ENCODE data around the gene ZSCAN20. TPM values are rescaled to one million over a fixed set of nuclear protein-coding genes. Genes with fewer than 3 reads are reported as not detected.
A peak's percentile ranks its signal among the peaks of the same experiment; 100 is the strongest.

ZSCAN20 gene
- total RNA-seq, 1 donor from 2014 or later, result 6.9 TPM

DNA sequence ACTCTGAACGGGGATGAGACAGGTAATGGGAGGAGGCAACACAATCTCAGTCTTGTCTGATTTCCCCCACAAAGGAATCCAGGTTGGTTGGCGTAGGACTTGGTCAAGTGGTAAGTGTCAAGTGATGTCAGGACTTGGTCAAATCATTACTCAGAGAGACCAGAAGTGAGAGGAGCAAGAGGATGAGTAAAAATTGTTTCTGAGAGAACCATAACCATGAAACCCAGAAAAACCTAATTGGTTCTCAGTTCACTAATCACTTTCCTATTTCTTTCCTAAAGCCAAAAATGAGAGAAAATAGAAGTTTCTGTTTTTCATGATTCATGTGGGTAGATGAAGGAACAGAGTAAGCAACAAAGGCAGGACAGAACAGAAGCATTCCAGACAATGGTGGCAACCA is 46.5 kb upstream of the ZSCAN20 start:
- H3K27ac ChIP-seq (ENCODE audit: low read depth, low read length), result no peak overlapping the region
- H3K4me1 ChIP-seq (ENCODE audit: insufficient read depth, low read length), result peaks cover 37% of the 10 kb centered on the region
- no peaks in the 10 kb centered on the region for H3K27me3 Mint-ChIP-seq (ENCODE audit: low read depth, unreplicated experiment)
- H3K9ac ChIP-seq (ENCODE audit: low read length), result no peak overlapping the region
- no peaks in the 10 kb centered on the region for H3K9me3 ChIP-seq (ENCODE audit: insufficient read depth, low read depth, low read length)
- H3K4me3 ChIP-seq (ENCODE audit: insufficient read depth, low read depth, low read length), result no peak overlapping the region
- peaks cover 18% of the 10 kb centered on the region for H3K4me1 Mint-ChIP-seq (ENCODE audit: low read depth, unreplicated experiment)
- FAIRE-seq, result no peak
- peaks cover 9% of the 10 kb centered on the region for H4K20me1 ChIP-seq (ENCODE audit: insufficient read depth, low read length)
- no peak for DNase-seq (ENCODE audit: low read depth)
- no peak overlapping the region for H2AFZ ChIP-seq (ENCODE audit: low read depth, low read length)
- TF ChIP-seq CTCF (IDR thresholded peaks at IDR 0.05; ENCODE audit: insufficient read depth, low read depth, low read length) (no peak), EZH2 (IDR thresholded peaks at IDR 0.05; ENCODE audit: insufficient read depth, low read length) (no peak)
- no peaks in the 10 kb centered on the region for H3K27me3 ChIP-seq (ENCODE audit: insufficient read depth, low read length)
- no peaks in the 10 kb centered on the region for H3K36me3 ChIP-seq (ENCODE audit: insufficient read depth, low read length)
- H3K4me3 Mint-ChIP-seq (ENCODE audit: unreplicated experiment), result no peak overlapping the region
- H3K9me3 Mint-ChIP-seq (ENCODE audit: unreplicated experiment), result no peaks in the 10 kb centered on the region
- peaks cover 71% of the 10 kb centered on the region for H3K79me2 ChIP-seq (ENCODE audit: insufficient read depth, low read length)
- peaks cover 5% of the 10 kb centered on the region for H3K36me3 Mint-ChIP-seq (ENCODE audit: low read depth, unreplicated experiment)
- H3K4me2 ChIP-seq (ENCODE audit: low read length), result no peak overlapping the region
- H3K27ac Mint-ChIP-seq (ENCODE audit: unreplicated experiment), result no peak overlapping the region

DNA sequence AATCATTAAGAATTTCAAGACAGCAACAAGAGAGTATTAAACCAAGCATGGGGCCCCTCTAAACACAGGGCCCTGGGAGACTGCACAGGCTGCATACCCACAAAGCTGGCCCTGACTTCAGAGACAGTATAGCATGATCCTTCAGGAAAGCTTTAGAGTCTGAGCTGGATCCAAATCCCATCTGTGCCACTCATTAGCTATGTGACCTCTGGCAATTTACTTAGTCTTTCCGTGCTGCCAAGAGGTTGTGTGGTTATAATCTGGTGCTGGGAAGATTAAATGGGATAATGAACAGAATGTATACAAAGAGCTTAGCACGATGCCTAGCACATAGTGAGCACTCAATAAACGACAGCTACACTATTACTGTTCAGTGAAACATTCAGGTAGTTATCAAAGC is 45.5 kb upstream of the ZSCAN20 start:
- no peak for TF ChIP-seq EZH2 (IDR thresholded peaks at IDR 0.05; ENCODE audit: insufficient read depth, low read length)
- no peak for TF ChIP-seq CTCF (IDR thresholded peaks at IDR 0.05; ENCODE audit: insufficient read depth, low read depth, low read length)
- Histone ChIP-seq H3K4me2 (ENCODE audit: low read length) (no peak overlapping the region), H3K4me3 (ENCODE audit: insufficient read depth, low read depth, low read length) (no peak overlapping the region), H3K27ac (ENCODE audit: low read depth, low read length) (no peak overlapping the region), H2AFZ (ENCODE audit: low read depth, low read length) (no peak overlapping the region), H3K27me3 (ENCODE audit: insufficient read depth, low read length) (no peaks in the 10 kb centered on the region), H3K9me3 (ENCODE audit: insufficient read depth, low read depth, low read length) (no peaks in the 10 kb centered on the region), H3K9ac (ENCODE audit: low read length) (no peak overlapping the region), H4K20me1 (ENCODE audit: insufficient read depth, low read length) (peaks cover 9% of the 10 kb centered on the region), H3K79me2 (ENCODE audit: insufficient read depth, low read length) (peaks cover 71% of the 10 kb centered on the region), H3K4me1 (ENCODE audit: insufficient read depth, low read length) (peaks cover 33% of the 10 kb centered on the region), H3K36me3 (ENCODE audit: insufficient read depth, low read length) (no peaks in the 10 kb centered on the region)
- Mint-ChIP-seq H3K4me1 (ENCODE audit: low read depth, unreplicated experiment) (peaks cover 8% of the 10 kb centered on the region), H3K27me3 (ENCODE audit: low read depth, unreplicated experiment) (no peaks in the 10 kb centered on the region), H3K36me3 (ENCODE audit: low read depth, unreplicated experiment) (peaks cover 5% of the 10 kb centered on the region), H3K9me3 (ENCODE audit: unreplicated experiment) (no peaks in the 10 kb centered on the region), H3K27ac (ENCODE audit: unreplicated experiment) (no peak overlapping the region), H3K4me3 (ENCODE audit: unreplicated experiment) (no peak overlapping the region)
- no peak for FAIRE-seq
- DNase-seq (ENCODE audit: low read depth), result no peak

- Mint-ChIP-seq H3K4me3 (ENCODE audit: unreplicated experiment) (no peak overlapping the region), H3K9me3 (ENCODE audit: unreplicated experiment) (no peaks in the 10 kb centered on the region), H3K4me1 (ENCODE audit: low read depth, unreplicated experiment) (peaks cover 15% of the 10 kb centered on the region), H3K27ac (ENCODE audit: unreplicated experiment) (no peak overlapping the region), H3K36me3 (ENCODE audit: low read depth, unreplicated experiment) (peaks cover 5% of the 10 kb centered on the region), H3K27me3 (ENCODE audit: low read depth, unreplicated experiment) (no peaks in the 10 kb centered on the region)
- H3K27ac ChIP-seq (ENCODE audit: low read depth, low read length), result no peak overlapping the region
- DNase-seq (ENCODE audit: low read depth) (no peak), FAIRE-seq (no peak)
- peaks cover 44% of the 10 kb centered on the region for H3K4me1 ChIP-seq (ENCODE audit: insufficient read depth, low read length)
- peak overlapping the region; percentile 92 for H3K4me2 ChIP-seq (ENCODE audit: low read length)
- peaks cover 54% of the 10 kb centered on the region for H3K79me2 ChIP-seq (ENCODE audit: insufficient read depth, low read length)
- H4K20me1 ChIP-seq (ENCODE audit: insufficient read depth, low read length), result peaks cover 9% of the 10 kb centered on the region
- H2AFZ ChIP-seq (ENCODE audit: low read depth, low read length), result no peak overlapping the region
- H3K36me3 ChIP-seq (ENCODE audit: insufficient read depth, low read length), result no peaks in the 10 kb centered on the region
- H3K9me3 ChIP-seq (ENCODE audit: insufficient read depth, low read depth, low read length), result no peaks in the 10 kb centered on the region
- H3K9ac ChIP-seq (ENCODE audit: low read length), result no peak overlapping the region
- no peaks in the 10 kb centered on the region for H3K27me3 ChIP-seq (ENCODE audit: insufficient read depth, low read length)
- TF ChIP-seq EZH2 (IDR thresholded peaks at IDR 0.05; ENCODE audit: insufficient read depth, low read length), result no peak
- no peak for TF ChIP-seq CTCF (IDR thresholded peaks at IDR 0.05; ENCODE audit: insufficient read depth, low read depth, low read length)
- peak overlapping the region; percentile 72 for H3K4me3 ChIP-seq (ENCODE audit: insufficient read depth, low read depth, low read length)
These were observed 43.8 kb upstream of the ZSCAN20 start for GRCh38 chr1:33428661-33429060.

Data from astrocyte (in vitro differentiated cells and primary cell).